PC-3 (cell line): ENCODE measurements around the gene KDM4B.

ENCODE experiments used
- EZH2phosphoT487 ChIP-seq: fragments of 300-600 bp; sonication (generic); IDR thresholded peaks from 2 replicates; pipeline ENCODE4 v1.6.1; 2018; ENCODE audit warnings: mild to moderate bottlenecking, antibody characterized with exemption, low read length, borderline replicate concordance
- TF ChIP-seq, protein P1 (sequence below): fragments of 300-600 bp; sonication (generic); conservative IDR thresholded peaks from 2 replicates; pipeline ENCODE4 v1.5.1; 2017; ENCODE audit warnings: antibody characterized with exemption, low read depth, mild to moderate bottlenecking, low read length

DNA sequence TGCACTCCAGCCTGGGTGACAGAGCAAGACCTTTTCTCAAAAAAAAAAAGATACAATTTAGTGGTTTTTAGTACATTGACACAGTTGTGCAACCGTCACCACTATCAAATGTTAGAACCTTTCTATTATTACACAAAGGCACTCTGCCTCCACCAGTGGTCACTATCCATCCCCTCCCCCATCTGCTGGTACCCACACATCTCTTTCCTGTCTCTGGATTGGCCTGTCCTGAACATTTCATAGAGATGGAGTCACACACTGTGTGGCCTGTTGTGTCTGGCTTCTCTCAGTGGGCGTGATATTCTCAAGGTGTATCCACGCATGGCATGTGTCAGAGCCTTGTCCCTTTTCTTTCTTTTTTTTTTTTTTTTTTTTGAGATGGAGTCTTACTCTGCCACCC lies 11.2 kb downstream of the KDM4B start:
- TF ChIP-seq, protein P1, sequence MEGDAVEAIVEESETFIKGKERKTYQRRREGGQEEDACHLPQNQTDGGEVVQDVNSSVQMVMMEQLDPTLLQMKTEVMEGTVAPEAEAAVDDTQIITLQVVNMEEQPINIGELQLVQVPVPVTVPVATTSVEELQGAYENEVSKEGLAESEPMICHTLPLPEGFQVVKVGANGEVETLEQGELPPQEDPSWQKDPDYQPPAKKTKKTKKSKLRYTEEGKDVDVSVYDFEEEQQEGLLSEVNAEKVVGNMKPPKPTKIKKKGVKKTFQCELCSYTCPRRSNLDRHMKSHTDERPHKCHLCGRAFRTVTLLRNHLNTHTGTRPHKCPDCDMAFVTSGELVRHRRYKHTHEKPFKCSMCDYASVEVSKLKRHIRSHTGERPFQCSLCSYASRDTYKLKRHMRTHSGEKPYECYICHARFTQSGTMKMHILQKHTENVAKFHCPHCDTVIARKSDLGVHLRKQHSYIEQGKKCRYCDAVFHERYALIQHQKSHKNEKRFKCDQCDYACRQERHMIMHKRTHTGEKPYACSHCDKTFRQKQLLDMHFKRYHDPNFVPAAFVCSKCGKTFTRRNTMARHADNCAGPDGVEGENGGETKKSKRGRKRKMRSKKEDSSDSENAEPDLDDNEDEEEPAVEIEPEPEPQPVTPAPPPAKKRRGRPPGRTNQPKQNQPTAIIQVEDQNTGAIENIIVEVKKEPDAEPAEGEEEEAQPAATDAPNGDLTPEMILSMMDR: no peak
- no peak for TF ChIP-seq EZH2phosphoT487
